OCI-LY3 (cell line): ENCODE measurements around the gene PICALM.

Source experiments
- EZH2phosphoT487 ChIP-seq: fragments of 200-600 bp; shearing (Covaris generic); IDR thresholded peaks from 2 replicates; pipeline ENCODE4 v1.6.1; 2018; ENCODE audit warnings: antibody characterized with exemption, mixed run types, low read depth
- TF ChIP-seq, protein P1 (sequence below): fragments of 200-600, 300-600 bp; sonication (generic); IDR thresholded peaks from 2 replicates; pipeline ENCODE4 v1.5.1; 2014; ENCODE audit warnings: antibody characterized with exemption, low read length, low read depth

DNA sequence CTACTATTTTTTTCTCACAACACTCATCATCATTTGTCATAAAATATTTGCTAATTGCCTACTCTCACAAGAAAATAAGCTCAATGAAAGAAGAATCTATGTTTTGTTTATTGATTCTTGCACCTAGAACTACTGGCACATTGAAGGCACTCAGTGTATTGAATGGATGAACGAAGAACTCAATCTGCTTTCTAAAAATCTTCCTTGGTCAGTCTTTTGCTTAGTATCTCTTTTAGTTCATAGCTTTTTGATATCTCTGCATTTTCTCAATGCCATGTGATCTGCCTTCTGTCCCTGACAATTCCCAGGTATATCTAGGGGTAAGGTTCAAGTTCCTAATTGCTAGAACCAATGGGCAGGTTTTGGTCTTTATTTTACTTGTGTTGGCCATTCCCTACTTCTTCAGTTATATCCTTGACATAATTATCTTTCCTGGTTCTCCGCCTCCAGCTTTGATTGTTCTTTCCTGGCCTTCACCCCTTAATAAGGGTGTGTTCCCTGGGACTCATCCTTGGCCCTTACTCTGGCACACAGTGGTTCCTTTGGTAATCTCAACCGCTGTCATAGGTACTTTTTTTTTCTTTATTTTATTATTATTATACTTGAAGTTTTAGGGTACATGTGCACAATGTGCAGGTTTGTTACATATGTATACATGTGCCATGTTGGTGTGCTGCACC is 117.3 kb downstream of the PICALM start:
- TF ChIP-seq, protein P1, sequence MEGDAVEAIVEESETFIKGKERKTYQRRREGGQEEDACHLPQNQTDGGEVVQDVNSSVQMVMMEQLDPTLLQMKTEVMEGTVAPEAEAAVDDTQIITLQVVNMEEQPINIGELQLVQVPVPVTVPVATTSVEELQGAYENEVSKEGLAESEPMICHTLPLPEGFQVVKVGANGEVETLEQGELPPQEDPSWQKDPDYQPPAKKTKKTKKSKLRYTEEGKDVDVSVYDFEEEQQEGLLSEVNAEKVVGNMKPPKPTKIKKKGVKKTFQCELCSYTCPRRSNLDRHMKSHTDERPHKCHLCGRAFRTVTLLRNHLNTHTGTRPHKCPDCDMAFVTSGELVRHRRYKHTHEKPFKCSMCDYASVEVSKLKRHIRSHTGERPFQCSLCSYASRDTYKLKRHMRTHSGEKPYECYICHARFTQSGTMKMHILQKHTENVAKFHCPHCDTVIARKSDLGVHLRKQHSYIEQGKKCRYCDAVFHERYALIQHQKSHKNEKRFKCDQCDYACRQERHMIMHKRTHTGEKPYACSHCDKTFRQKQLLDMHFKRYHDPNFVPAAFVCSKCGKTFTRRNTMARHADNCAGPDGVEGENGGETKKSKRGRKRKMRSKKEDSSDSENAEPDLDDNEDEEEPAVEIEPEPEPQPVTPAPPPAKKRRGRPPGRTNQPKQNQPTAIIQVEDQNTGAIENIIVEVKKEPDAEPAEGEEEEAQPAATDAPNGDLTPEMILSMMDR = no peak
- no peak for TF ChIP-seq EZH2phosphoT487
